Muscle of leg (tissue), 11 donors: ENCODE data around the gene PTPN13. TPM values are rescaled to one million over a fixed set of nuclear protein-coding genes. Genes with fewer than 3 reads are reported as not detected.

Experiments
- DNase-seq: peaks from one replicate; pipeline ENCODE4 v3.0.0; 2013
- H3K27ac ChIP-seq: one replicate; pipeline ENCODE4 v1.5.1; 2013; ENCODE audit warnings: mild to moderate bottlenecking, low read length, control low read depth
- H3K27me3 ChIP-seq: one replicate; pipeline ENCODE4 v1.6.1; 2013; ENCODE audit warnings: low read length; ENCODE audit not compliant: control insufficient read depth, insufficient read depth
- H3K36me3 ChIP-seq: one replicate; pipeline ENCODE4 v1.6.1; 2013; ENCODE audit warnings: low read length; ENCODE audit not compliant: control insufficient read depth, insufficient read depth
- H3K4me1 ChIP-seq: one replicate; pipeline ENCODE4 v1.6.1; 2013; ENCODE audit warnings: low read length; ENCODE audit not compliant: control insufficient read depth, insufficient read depth
- H3K4me3 ChIP-seq: one replicate; pipeline ENCODE4 v1.5.1; 2013; ENCODE audit warnings: low read length, control low read depth
- H3K9me3 ChIP-seq: replicated peaks from 2 replicates; pipeline ENCODE4 v1.6.1; 2013; ENCODE audit warnings: low read depth, low read length; ENCODE audit not compliant: control insufficient read depth
- WGBS: methylation state at CpG from one replicate; pipeline ENCODE4 v1.1.5; 2013; ENCODE audit warnings: missing lambda C conversion rate; ENCODE audit not compliant: insufficient coverage; 5-methylcytosine and 5-hydroxymethylcytosine counted together
- polyA plus RNA-seq, 8 donors: library from polyadenylated mRNA; unstranded; fragments of 120-200 nt; gene quantifications; one replicate each; pipeline versions ENCODE4 v1.2.1 to v1.2.3, GENCODE V29; 2013; ENCODE audit warnings: inconsistent platforms in 1 of 8, low replicate concordance in 1 of 8; ENCODE audit not compliant: insufficient read length in 8 of 8, insufficient read depth in 1 of 8
- total RNA-seq: library from RNA; stranded (reverse); fragments of 120-200 nt; gene quantifications from one replicate; pipeline ENCODE4 v1.2.4, GENCODE V29; 2013

The PTPN13 gene
- total and polyA plus RNA-seq, 9 donors = 2.8 to 14.2 (median 4.8) TPM

- H3K4me3 ChIP-seq = no peak overlapping the region
- no peaks in the 10 kb centered on the region for H3K4me1 ChIP-seq
- no peak for DNase-seq
- H3K27me3 ChIP-seq = no peaks in the 10 kb centered on the region
- 100% methylated on average over 8 of the region's 8 CpGs for WGBS
- no peaks in the 10 kb centered on the region for H3K36me3 ChIP-seq
- H3K27ac ChIP-seq = no peak overlapping the region
- H3K9me3 ChIP-seq = no peaks in the 10 kb centered on the region
Measured at GRCh38 chr4:86791126-86791525, 197.0 kb downstream of the PTPN13 start.

GRCh38 chr4:86809809-86810208, 215.7 kb downstream of the PTPN13 start:
- Histone ChIP-seq H3K4me1 (no peaks in the 10 kb centered on the region), H3K36me3 (no peaks in the 10 kb centered on the region), H3K9me3 (no peaks in the 10 kb centered on the region), H3K4me3 (no peak overlapping the region), H3K27ac (no peak overlapping the region), H3K27me3 (no peaks in the 10 kb centered on the region)
- no peak for DNase-seq
- 83% methylated on average over 2 of the region's 3 CpGs for WGBS

DNA sequence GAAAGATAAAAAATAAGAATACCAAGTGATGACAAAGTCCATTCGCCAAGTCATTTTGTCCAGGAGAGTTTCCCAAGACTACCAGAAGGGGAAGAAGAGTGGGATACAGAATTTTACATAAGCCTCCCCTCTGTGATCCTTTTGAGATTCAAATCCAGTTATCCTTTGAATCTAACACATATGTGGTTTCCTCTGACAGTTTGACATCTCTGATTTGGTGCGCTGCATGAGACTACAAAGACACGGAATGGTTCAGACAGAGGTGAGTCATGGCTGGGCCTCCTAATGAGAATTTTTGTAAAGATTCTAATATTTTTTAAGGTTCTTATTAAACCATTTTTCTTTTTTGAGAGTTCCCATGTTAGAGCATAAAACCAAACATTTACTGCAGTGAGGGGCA, 216.7 kb downstream of the PTPN13 start:
- H3K4me3 ChIP-seq = no peak overlapping the region
- DNase-seq = no peak
- no peaks in the 10 kb centered on the region for H3K4me1 ChIP-seq
- no peak overlapping the region for H3K27ac ChIP-seq
- no peaks in the 10 kb centered on the region for H3K27me3 ChIP-seq
- WGBS = no CpG with 5 or more reads among the region's 3 CpGs
- no peaks in the 10 kb centered on the region for H3K36me3 ChIP-seq
- peaks cover 7% of the 10 kb centered on the region for H3K9me3 ChIP-seq

DNA sequence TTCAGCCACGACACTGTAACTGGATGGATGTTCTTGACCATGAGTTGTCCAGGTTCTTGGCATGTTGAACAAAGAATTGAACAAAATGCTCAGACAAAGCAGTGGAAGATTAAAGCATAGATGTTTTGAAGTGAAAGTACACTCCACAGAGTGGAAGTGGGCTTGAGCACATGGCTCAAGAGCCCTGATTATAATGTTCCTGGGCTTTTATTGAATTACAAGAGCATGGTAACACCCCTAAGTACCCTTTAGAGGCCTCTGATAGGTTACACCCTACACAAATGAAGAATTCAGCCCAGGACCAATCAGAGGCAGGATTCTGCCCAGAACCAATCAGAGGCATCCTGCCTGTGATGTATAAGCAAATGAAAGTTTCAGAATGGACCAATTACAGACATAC, 221.5 kb downstream of the PTPN13 start:
- no peaks in the 10 kb centered on the region for H3K27me3 ChIP-seq
- no peak for DNase-seq
- H3K4me1 ChIP-seq = peaks cover 3% of the 10 kb centered on the region
- peaks cover 14% of the 10 kb centered on the region for H3K9me3 ChIP-seq
- H3K27ac ChIP-seq = no peak overlapping the region
- no CpG with 5 or more reads among the region's 1 CpG for WGBS
- H3K4me3 ChIP-seq = no peak overlapping the region
- no peaks in the 10 kb centered on the region for H3K36me3 ChIP-seq

- Histone ChIP-seq H3K36me3 (no peaks in the 10 kb centered on the region), H3K4me3 (no peak overlapping the region), H3K4me1 (peaks cover 3% of the 10 kb centered on the region), H3K27ac (no peak overlapping the region), H3K27me3 (no peaks in the 10 kb centered on the region), H3K9me3 (peaks cover 14% of the 10 kb centered on the region)
- 21% methylated on average over 3 of the region's 9 CpGs for WGBS
- peak; percentile 84 for DNase-seq
Measured at GRCh38 chr4:86816501-86817273, 222.6 kb downstream of the PTPN13 start.

DNA sequence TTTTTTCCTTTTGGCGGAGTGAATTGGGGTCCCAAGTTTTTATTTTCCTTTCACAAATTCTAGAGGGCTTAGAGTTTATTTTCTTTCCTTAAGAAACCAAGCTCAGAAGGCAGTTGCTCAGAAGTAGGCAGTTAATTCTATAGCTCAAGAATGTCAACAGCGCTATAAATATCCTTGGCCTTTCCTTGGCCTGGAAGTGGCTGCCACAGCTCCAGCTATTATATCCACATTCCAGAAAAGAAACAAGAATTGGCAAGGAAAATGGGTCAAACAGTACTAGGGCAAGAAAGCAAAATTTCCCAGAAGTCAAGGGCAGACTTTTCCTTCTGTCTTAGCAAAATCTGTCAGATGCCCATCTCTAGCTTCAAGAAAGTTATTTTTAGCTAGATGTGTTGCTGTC, 224.1 kb downstream of the PTPN13 start:
- H3K4me1 ChIP-seq = peaks cover 3% of the 10 kb centered on the region
- peak; percentile 5 for DNase-seq
- peaks cover 14% of the 10 kb centered on the region for H3K9me3 ChIP-seq
- H3K4me3 ChIP-seq = no peak overlapping the region
- WGBS = 100% methylated on average over 1 of the region's 2 CpGs
- no peaks in the 10 kb centered on the region for H3K27me3 ChIP-seq
- H3K36me3 ChIP-seq = no peaks in the 10 kb centered on the region
- H3K27ac ChIP-seq = no peak overlapping the region

DNA sequence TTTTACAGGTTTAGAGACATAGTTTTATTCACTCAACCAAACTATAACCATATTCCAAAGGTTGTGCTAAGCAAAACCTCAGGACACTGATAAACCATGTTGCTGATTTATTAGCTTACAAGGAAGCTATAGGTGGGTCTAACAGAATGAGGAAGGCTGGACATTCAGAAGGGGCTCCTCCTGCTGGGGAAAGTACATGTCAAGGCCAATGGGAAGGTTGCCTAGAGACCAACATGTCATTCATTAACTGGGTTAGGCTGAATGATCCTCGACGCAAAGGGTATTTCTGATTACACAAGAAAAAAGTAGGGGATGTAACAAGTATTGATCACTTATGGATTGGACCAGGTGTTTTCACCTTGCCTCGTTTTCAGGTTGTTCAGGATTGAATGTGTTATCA, 224.7 kb downstream of the PTPN13 start:
- H3K27me3 ChIP-seq = no peaks in the 10 kb centered on the region
- H3K4me1 ChIP-seq = peaks cover 3% of the 10 kb centered on the region
- WGBS = 86% methylated on average over 1 of the region's 3 CpGs
- DNase-seq = no peak
- no peak overlapping the region for H3K4me3 ChIP-seq
- no peak overlapping the region for H3K27ac ChIP-seq
- H3K9me3 ChIP-seq = peaks cover 14% of the 10 kb centered on the region
- H3K36me3 ChIP-seq = no peaks in the 10 kb centered on the region

GRCh38 chr4:86819561-86819960, 225.4 kb downstream of the PTPN13 start:
- no peak for DNase-seq
- Histone ChIP-seq H3K4me3 (no peak overlapping the region), H3K4me1 (peaks cover 3% of the 10 kb centered on the region), H3K9me3 (peaks cover 14% of the 10 kb centered on the region), H3K27ac (no peak overlapping the region), H3K36me3 (no peaks in the 10 kb centered on the region), H3K27me3 (no peaks in the 10 kb centered on the region)
- whole genome bisulfite sequencing = 66% methylated on average over 4 of the region's 7 CpGs

- H3K9me3 ChIP-seq = peaks cover 5% of the 10 kb centered on the region
- H3K4me3 ChIP-seq = no peak overlapping the region
- H3K4me1 ChIP-seq = peaks cover 3% of the 10 kb centered on the region
- H3K27me3 ChIP-seq = no peaks in the 10 kb centered on the region
- H3K27ac ChIP-seq = no peak overlapping the region
- DNase-seq = no peak
- no peaks in the 10 kb centered on the region for H3K36me3 ChIP-seq
- WGBS = no CpG with 5 or more reads among the region's 1 CpG
Measured at GRCh38 chr4:86821151-86821550, 227.0 kb downstream of the PTPN13 start.

DNA sequence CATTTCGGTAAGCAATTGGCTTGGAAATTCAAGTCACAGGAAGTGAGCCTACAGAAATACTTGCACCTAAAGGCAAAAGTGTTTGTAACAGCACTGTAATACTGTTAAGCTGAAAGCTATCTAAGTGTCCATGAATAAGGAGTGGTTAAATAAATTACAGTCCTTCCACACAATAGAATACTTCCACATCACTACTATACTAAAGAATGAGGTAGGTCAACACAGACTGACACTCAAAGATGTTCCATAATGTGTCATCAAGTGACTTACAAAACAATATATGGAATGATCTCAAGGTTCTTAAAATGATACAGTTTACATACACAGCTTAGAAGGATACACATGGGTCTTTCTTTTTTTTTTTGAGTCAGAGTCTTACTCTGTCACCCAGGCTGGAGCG, 228.0 kb downstream of the PTPN13 start:
- Histone ChIP-seq H3K9me3 (peaks cover 3% of the 10 kb centered on the region), H3K27me3 (no peaks in the 10 kb centered on the region), H3K4me3 (no peak overlapping the region), H3K4me1 (no peaks in the 10 kb centered on the region), H3K36me3 (no peaks in the 10 kb centered on the region), H3K27ac (no peak overlapping the region)
- DNase-seq = no peak
- WGBS = 100% methylated on average over 1 of the region's 2 CpGs

- H3K27me3 ChIP-seq = no peaks in the 10 kb centered on the region
- H3K4me1 ChIP-seq = no peaks in the 10 kb centered on the region
- H3K36me3 ChIP-seq = no peaks in the 10 kb centered on the region
- no peak overlapping the region for H3K4me3 ChIP-seq
- WGBS = 86% methylated on average over 1 of the region's 3 CpGs
- no peak overlapping the region for H3K27ac ChIP-seq
- no peak for DNase-seq
- no peaks in the 10 kb centered on the region for H3K9me3 ChIP-seq
Measured at GRCh38 chr4:86825511-86825910, 231.4 kb downstream of the PTPN13 start.
